Vagina (tissue), 2 donors: ENCODE data around the gene IL36A.

ENCODE experiments used
- POLR2A ChIP-seq, 2 donors: fragments of 450-650 bp; IDR thresholded peaks; one replicate each; pipeline ENCODE4 v1.6.1; 2017; ENCODE audit warnings: antibody characterized with exemption in 2 of 2, mild to moderate bottlenecking in 2 of 2, moderate library complexity in 2 of 2
- POLR2AphosphoS5 ChIP-seq, 2 donors: sonication (generic); formaldehyde crosslinking; IDR thresholded peaks; one replicate each; pipeline ENCODE4 v1.9.0; 2017; ENCODE audit warnings: antibody characterized with exemption in 2 of 2, mild to moderate bottlenecking in 2 of 2, low read depth in 1 of 2; ENCODE audit not compliant: insufficient read depth in 1 of 2
- TF ChIP-seq, protein P1 (sequence below), 3 experiments: fragments of 450-650 bp in 2 of 3; fragments of 200-600 bp in 1 of 3; sonication (generic) in 1 of 3; IDR thresholded peaks; one replicate each; pipeline ENCODE4 v1.5.1; 2017 to 2019; ENCODE audit warnings: antibody characterized with exemption in 3 of 3, mild to moderate bottlenecking in 2 of 3, moderate library complexity in 2 of 3

- TF ChIP-seq, protein P1, sequence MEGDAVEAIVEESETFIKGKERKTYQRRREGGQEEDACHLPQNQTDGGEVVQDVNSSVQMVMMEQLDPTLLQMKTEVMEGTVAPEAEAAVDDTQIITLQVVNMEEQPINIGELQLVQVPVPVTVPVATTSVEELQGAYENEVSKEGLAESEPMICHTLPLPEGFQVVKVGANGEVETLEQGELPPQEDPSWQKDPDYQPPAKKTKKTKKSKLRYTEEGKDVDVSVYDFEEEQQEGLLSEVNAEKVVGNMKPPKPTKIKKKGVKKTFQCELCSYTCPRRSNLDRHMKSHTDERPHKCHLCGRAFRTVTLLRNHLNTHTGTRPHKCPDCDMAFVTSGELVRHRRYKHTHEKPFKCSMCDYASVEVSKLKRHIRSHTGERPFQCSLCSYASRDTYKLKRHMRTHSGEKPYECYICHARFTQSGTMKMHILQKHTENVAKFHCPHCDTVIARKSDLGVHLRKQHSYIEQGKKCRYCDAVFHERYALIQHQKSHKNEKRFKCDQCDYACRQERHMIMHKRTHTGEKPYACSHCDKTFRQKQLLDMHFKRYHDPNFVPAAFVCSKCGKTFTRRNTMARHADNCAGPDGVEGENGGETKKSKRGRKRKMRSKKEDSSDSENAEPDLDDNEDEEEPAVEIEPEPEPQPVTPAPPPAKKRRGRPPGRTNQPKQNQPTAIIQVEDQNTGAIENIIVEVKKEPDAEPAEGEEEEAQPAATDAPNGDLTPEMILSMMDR (IDR thresholded peaks at IDR 0.05): no peak
- no peak for TF ChIP-seq POLR2A (IDR thresholded peaks at IDR 0.05)
- TF ChIP-seq POLR2AphosphoS5 (IDR thresholded peaks at IDR 0.05; ENCODE audit: insufficient read depth in 1 of 2, low read depth in 1 of 2): no peak
Measured at GRCh38 chr2:113039158-113039557, 33.9 kb downstream of the IL36A start.
